Lower leg skin (tissue), 3 donors: Measurements from ENCODE around the gene SYTL1.

Source experiments
- CTCF ChIP-seq, 3 donors: fragments of 450-650 bp; IDR thresholded peaks; one replicate each; pipeline ENCODE4 v1.5.1; 2016; ENCODE audit warnings: antibody characterized with exemption in 3 of 3, mild to moderate bottlenecking in 3 of 3, moderate library complexity in 2 of 3
- POLR2A ChIP-seq, 2 donors: fragments of 450-650 bp; IDR thresholded peaks; one replicate each; pipeline ENCODE4 v1.6.1; 2016 to 2017; ENCODE audit warnings: antibody characterized with exemption in 2 of 2, mild to moderate bottlenecking in 1 of 2, moderate library complexity in 1 of 2

GRCh38 chr1:27374362-27375086 lies 32.7 kb downstream of the SYTL1 start, which contains the start of gene FCN3:
- no peak for TF ChIP-seq CTCF (IDR thresholded peaks at IDR 0.05)
- no peak for TF ChIP-seq POLR2A (IDR thresholded peaks at IDR 0.05)
